Mucosa of descending colon (tissue), 3 donors: ENCODE measurements around the gene ZNF749. TPM values are rescaled to one million over a fixed set of nuclear protein-coding genes. Genes with fewer than 3 reads are reported as not detected.

ENCODE experiments used
- ATAC-seq: fragments of 200-7000 bp; cut with Tn5 transposase; one replicate; pipeline ENCODE4 v1.9.1; 2020; ENCODE audit warnings: mild to moderate bottlenecking, moderate library complexity
- DNase-seq, 3 donors: peaks; one replicate each; pipeline ENCODE4 v3.0.0-alpha.2; 2020
- H3K36me3 ChIP-seq: fragments of 200-600 bp; one replicate; pipeline ENCODE4 v1.8.0; 2021; ENCODE audit warnings: low read depth, mild to moderate bottlenecking
- H3K4me1 ChIP-seq: fragments of 200-600 bp; one replicate; pipeline ENCODE4 v1.8.0; 2021; ENCODE audit warnings: low read depth, mild to moderate bottlenecking
- H3K4me3 ChIP-seq: fragments of 200-600 bp; one replicate; pipeline ENCODE4 v1.8.0; 2021; ENCODE audit warnings: mild to moderate bottlenecking
- H3K9me3 ChIP-seq: fragments of 200-600 bp; one replicate; pipeline ENCODE4 v1.8.0; 2021; ENCODE audit warnings: mild to moderate bottlenecking
- CTCF ChIP-seq: fragments of 200-600 bp; IDR thresholded peaks from one replicate; pipeline ENCODE4 v1.8.0; 2022; ENCODE audit warnings: antibody characterized with exemption, mild to moderate bottlenecking
- intact Hi-C, 2 donors: fragments of 100-400 bp; cut with DNase I in 1 of 2; cut with micrococcal nuclease in 1 of 2; formaldehyde crosslinking; loops; one replicate each; pipeline versions ENCODE4 v1.11.0 to v1.11.1; 2022; cut with DNase I, micrococcal nuclease
- total RNA-seq, 3 donors: library from RNA; stranded (reverse); fragmentation: NEBNext Ultra II Directional in 2 of 3; extraction: Animal tissue kit (Norgen Biotek cat#: 25700) in 2 of 3; gene quantifications; one replicate each; pipeline versions ENCODE4 v1.2.1 to v1.2.4, GENCODE V29; 2021 to 2023
- donor health status: DM: no; HTN: no; CAD: no; lungs with moderate emphysema.
- donor health status: DM: no; HTN: no; CAD: no.
- donor health status: DM: no; HTN: yes; CAD: no.

ZNF749 gene
- total RNA-seq, 3 donors from 2014 or later: 4.7 to 8.7 (median 8.0) TPM

GRCh38 chr19:57434386-57435061, 601 bp upstream of the ZNF749 start:
- H3K4me1 ChIP-seq: peaks cover 11% of the 10 kb centered on the region
- no peaks in the 10 kb centered on the region for H3K36me3 ChIP-seq
- intact Hi-C loops: no loop called here
- no peak overlapping the region for H3K4me3 ChIP-seq
- DNase-seq (no peak), ATAC-seq (no peak)
- no peak for TF ChIP-seq CTCF
- H3K9me3 ChIP-seq: peaks cover 10% of the 10 kb centered on the region

GRCh38 chr19:57436417-57436816, 1.3 kb downstream of the ZNF749 start:
- intact Hi-C loops: no loop called here
- Histone ChIP-seq H3K4me3 (no peak overlapping the region), H3K36me3 (no peaks in the 10 kb centered on the region), H3K4me1 (peaks cover 11% of the 10 kb centered on the region), H3K9me3 (peaks cover 25% of the 10 kb centered on the region)
- DNase-seq (no peak), ATAC-seq (no peak)
- TF ChIP-seq CTCF: no peak

- peaks cover 38% of the 10 kb centered on the region for H3K9me3 ChIP-seq
- ATAC-seq (no peak), DNase-seq (no peak)
- peaks cover 11% of the 10 kb centered on the region for H3K4me1 ChIP-seq
- no peak overlapping the region for H3K4me3 ChIP-seq
- TF ChIP-seq CTCF: no peak
- intact Hi-C loops: no loop called here
- no peaks in the 10 kb centered on the region for H3K36me3 ChIP-seq
Measured at GRCh38 chr19:57437931-57438330, 2.8 kb downstream of the ZNF749 start.

GRCh38 chr19:57438925-57439324, 3.8 kb downstream of the ZNF749 start:
- peaks cover 48% of the 10 kb centered on the region for H3K9me3 ChIP-seq
- intact Hi-C loops: no loop called here
- H3K4me3 ChIP-seq: no peak overlapping the region
- no peak for TF ChIP-seq CTCF
- H3K36me3 ChIP-seq: no peaks in the 10 kb centered on the region
- DNase-seq (no peak), ATAC-seq (no peak)
- peaks cover 11% of the 10 kb centered on the region for H3K4me1 ChIP-seq

GRCh38 chr19:57441979-57442752, 7.0 kb downstream of the ZNF749 start:
- no peaks in the 10 kb centered on the region for H3K4me1 ChIP-seq
- DNase-seq (no peak), ATAC-seq (no peak)
- intact Hi-C loops: no loop called here
- no peak for TF ChIP-seq CTCF
- H3K9me3 ChIP-seq: peaks cover 77% of the 10 kb centered on the region
- H3K4me3 ChIP-seq: no peak overlapping the region
- no peaks in the 10 kb centered on the region for H3K36me3 ChIP-seq
